PFSK-1 (cell line): ENCODE measurements around the gene GNPTAB.

ENCODE experiments used
- POLR2AphosphoS5 ChIP-seq: IDR thresholded peaks from 2 replicates; pipeline ENCODE4 v1.6.1; 2012; ENCODE audit warnings: low read depth, mild to moderate bottlenecking, control low read depth, low read length, moderate library complexity
- REST ChIP-seq, 2 experiments: IDR thresholded peaks; 2 replicates each; pipeline versions ENCODE4 v1.6.1 to v1.8.0; 2011 to 2012; ENCODE audit warnings: low read depth in 2 of 2, low read length in 2 of 2, control low read depth in 1 of 2, inconsistent platforms in 1 of 2, mild to moderate bottlenecking in 1 of 2, moderate library complexity in 1 of 2; ENCODE audit not compliant: insufficient read depth in 1 of 2
- SIN3A ChIP-seq: IDR thresholded peaks from 2 replicates; pipeline ENCODE4 v1.6.1; 2012; ENCODE audit warnings: mild to moderate bottlenecking, low read length, moderate library complexity, borderline replicate concordance; ENCODE audit not compliant: insufficient read depth

DNA sequence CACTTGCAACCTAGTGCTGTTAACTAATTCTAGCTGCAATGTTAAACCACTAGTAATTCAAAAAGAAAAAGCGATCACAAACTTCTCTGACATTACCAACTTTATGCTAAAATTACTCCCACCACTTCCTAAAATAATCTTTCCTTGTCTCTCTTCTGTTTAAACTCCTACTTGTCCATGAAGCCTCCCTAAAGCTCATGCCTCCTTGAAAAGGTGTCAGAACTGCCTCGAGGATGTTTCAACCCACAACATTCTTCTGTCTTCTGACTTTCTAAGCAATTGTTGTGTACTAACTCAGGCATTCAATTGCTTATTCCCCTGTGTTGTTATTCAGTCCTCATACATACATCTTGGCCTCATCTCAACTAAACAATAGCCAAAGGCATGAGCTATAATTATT is 5.9 kb downstream of the GNPTAB start:
- TF ChIP-seq POLR2AphosphoS5: no peak
- no peak for TF ChIP-seq SIN3A
- no peak for TF ChIP-seq REST (IDR thresholded peaks at IDR 0.05; ENCODE audit: insufficient read depth in 1 of 2, low read depth in 2 of 2, low read length in 2 of 2)
